Skin of body (tissue), 2 donors: ENCODE results near the gene CDKAL1. TPM values are rescaled to one million over a fixed set of nuclear protein-coding genes. Genes with fewer than 3 reads are reported as not detected.
A peak's percentile ranks its signal among the peaks of the same experiment; 100 is the strongest.
"Not testable (repeated sequence)": the region's sequence is repeated elsewhere in the genome, so short reads cannot be mapped to it uniquely, and the experiment has no call there.

Source experiments
- DNase-seq: peaks from one replicate; lab custom pipeline; 2025; lab: John Stamatoyannopoulos, UW
- total RNA-seq: library from RNA; depleted of rRNA; stranded (reverse); fragments of >200 nt; gene quantifications from one replicate; pipeline ENCODE4 v1.2.3, GENCODE V29; 2014

CDKAL1 gene
- total RNA-seq, 1 donor from 2014 or later = 38.4 TPM

GRCh38 chr6:20590476-20590875, 56.2 kb downstream of the CDKAL1 start:
- DNase-seq = not testable (repeated sequence)

- not testable (repeated sequence) for DNase-seq
These were observed 60.1 kb downstream of the CDKAL1 start for GRCh38 chr6:20594299-20594853.

GRCh38 chr6:20599302-20600051, 65.2 kb downstream of the CDKAL1 start:
- DNase-seq = no peak

- no peak for DNase-seq
These were observed 66.6 kb downstream of the CDKAL1 start for GRCh38 chr6:20600831-20601230.

GRCh38 chr6:20604159-20604558, 69.9 kb downstream of the CDKAL1 start:
- no peak for DNase-seq

GRCh38 chr6:20605061-20605460, 70.8 kb downstream of the CDKAL1 start:
- DNase-seq = no peak

- DNase-seq = no peak
These were observed 71.3 kb downstream of the CDKAL1 start for GRCh38 chr6:20605581-20605980.

- no peak for DNase-seq
These were observed 72.6 kb downstream of the CDKAL1 start for GRCh38 chr6:20606831-20607230.

GRCh38 chr6:20608356-20608755, 74.1 kb downstream of the CDKAL1 start:
- DNase-seq = no peak

GRCh38 chr6:20608905-20609304, 74.6 kb downstream of the CDKAL1 start:
- no peak for DNase-seq

- DNase-seq = not testable (repeated sequence)
These were observed 75.7 kb downstream of the CDKAL1 start for GRCh38 chr6:20609924-20610323.

- peak; percentile 18 for DNase-seq
These were observed 76.5 kb downstream of the CDKAL1 start for GRCh38 chr6:20610636-20611370.

- not testable (repeated sequence) for DNase-seq
These were observed 83.3 kb downstream of the CDKAL1 start for GRCh38 chr6:20617537-20617936.

GRCh38 chr6:20620043-20620442, 85.8 kb downstream of the CDKAL1 start:
- no peak for DNase-seq

GRCh38 chr6:20623761-20624160, 89.5 kb downstream of the CDKAL1 start:
- no peak for DNase-seq

- DNase-seq = no peak
These were observed 91.9 kb downstream of the CDKAL1 start for GRCh38 chr6:20626165-20626564.

- DNase-seq = no peak
These were observed 95.3 kb downstream of the CDKAL1 start for GRCh38 chr6:20629509-20629908.

GRCh38 chr6:20630136-20630535, 95.9 kb downstream of the CDKAL1 start:
- no peak for DNase-seq

- DNase-seq = no peak
These were observed 96.6 kb downstream of the CDKAL1 start for GRCh38 chr6:20630617-20631548.

GRCh38 chr6:20631549-20631924, 97.3 kb downstream of the CDKAL1 start:
- no peak for DNase-seq

GRCh38 chr6:20632696-20633095, 98.4 kb downstream of the CDKAL1 start:
- no peak for DNase-seq
